Measurements from ENCODE around the gene NOTUM. TPM values are rescaled to one million over a fixed set of nuclear protein-coding genes. Genes with fewer than 3 reads are reported as not detected.

The NOTUM gene
- total and polyA plus RNA-seq, 2 donors (not counting 3 experiments of a cell fraction or from before 2014, with no cell fraction given) = not detected

- BruUV-seq (replicated peaks) = no TSS peak
- DNase-seq (ENCODE audit: low read depth, low spot score) = no peak
- intact Hi-C loops (cut with micrococcal nuclease) = no loop called here
- Histone ChIP-seq H3K9ac (replicated peaks; ENCODE audit: extremely low read depth, insufficient read depth, low read length) (no peak overlapping the region), H3K27me3 (ENCODE audit: control insufficient read depth in 2 of 2, insufficient read depth in 2 of 2, low read length in 2 of 2) (no peaks in the 10 kb centered on the region), H3K4me3 (replicated peaks in 1 of 3; ENCODE audit: insufficient read depth in 1 of 3, low read depth in 1 of 3, low read length in 3 of 3) (no peak overlapping the region), H3K27ac (ENCODE audit: insufficient read depth, low read depth, low read length) (no peak overlapping the region), H3K79me2 (ENCODE audit: control insufficient read depth, insufficient read depth, low read length) (no peaks in the 10 kb centered on the region), H3K36me3 (ENCODE audit: control insufficient read depth in 2 of 2, extremely low read depth in 1 of 2, insufficient read depth in 2 of 2, low read length in 2 of 2) (peaks cover 0 to 20% of the 10 kb centered on the region in 2 experiments), H4K20me1 (replicated peaks; ENCODE audit: control insufficient read depth, extremely low read depth, insufficient read depth, low read length) (no peaks in the 10 kb centered on the region), H3K4me1 (ENCODE audit: control insufficient read depth, extremely low read depth, insufficient read depth, low read length) (peaks cover 1% of the 10 kb centered on the region), H3K4me2 (ENCODE audit: insufficient read depth, low read length) (no peak overlapping the region), H2AFZ (ENCODE audit: low read depth, low read length) (no peak overlapping the region), H3K9me1 (replicated peaks; ENCODE audit: control insufficient read depth, extremely low read depth, insufficient read depth, low read length) (no peaks in the 10 kb centered on the region), H3K9me3 (replicated peaks; ENCODE audit: control insufficient read depth, insufficient read depth, low read length) (no peaks in the 10 kb centered on the region)
- POLR2A ChIA-PET = interaction anchor here (0.9 kb wide), 1 partner anchor 17 kb away, joined by 3 read pairs; no protein-coding TSS in a partner anchor
- FAIRE-seq = no peak
- dilution Hi-C loops (cut with MboI; ENCODE audit: extremely low pct_ligation_motif_present, low sequenced_read_pairs) = no loop called here
- no peak for TF ChIP-seq JUN (IDR thresholded peaks at IDR 0.05; ENCODE audit: borderline replicate concordance, insufficient read depth, insufficient read length, low read depth)
- no peak for TF ChIP-seq EZH2 (IDR thresholded peaks at IDR 0.05; ENCODE audit: borderline replicate concordance, low read depth, low read length, severe bottlenecking)
- TF ChIP-seq FOS (IDR thresholded peaks at IDR 0.05; ENCODE audit: borderline replicate concordance, insufficient read depth, low read length) = no peak
- TF ChIP-seq CTCF (IDR thresholded peaks at IDR 0.05; ENCODE audit: extremely low read depth in 1 of 2, insufficient read depth in 1 of 2, low read depth in 1 of 2, low read length in 2 of 2) = no peak
- TF ChIP-seq MAX (IDR thresholded peaks at IDR 0.05; ENCODE audit: insufficient read depth, insufficient read length) = no peak
- TF ChIP-seq MYC (IDR thresholded peaks at IDR 0.05; ENCODE audit: low read depth, low read length) = no peak
- TF ChIP-seq GATA2 (IDR thresholded peaks at IDR 0.05; ENCODE audit: insufficient read depth, insufficient read length, low read depth, low read length) = no peak
- CTCF ChIA-PET = interaction anchor here (0.7 to 1.8 kb wide), 2 partner anchors 33 to 43 kb away, joined by 3 to 4 read pairs; no protein-coding TSS in a partner anchor
Measured at GRCh38 chr17:81987161-81987770, 26.3 kb upstream of the NOTUM start.

All from endothelial cell of umbilical vein (primary cell).